ENCODE results near the gene CIRBP. TPM values are rescaled to one million over a fixed set of nuclear protein-coding genes. Genes with fewer than 3 reads are reported as not detected.

CIRBP gene
- total and polyA plus RNA-seq, 9 of the 15 experiments (the other 6 are each of a cell fraction or from before 2014, with no cell fraction given) = 20.5 to 327 (median 176) TPM

DNA sequence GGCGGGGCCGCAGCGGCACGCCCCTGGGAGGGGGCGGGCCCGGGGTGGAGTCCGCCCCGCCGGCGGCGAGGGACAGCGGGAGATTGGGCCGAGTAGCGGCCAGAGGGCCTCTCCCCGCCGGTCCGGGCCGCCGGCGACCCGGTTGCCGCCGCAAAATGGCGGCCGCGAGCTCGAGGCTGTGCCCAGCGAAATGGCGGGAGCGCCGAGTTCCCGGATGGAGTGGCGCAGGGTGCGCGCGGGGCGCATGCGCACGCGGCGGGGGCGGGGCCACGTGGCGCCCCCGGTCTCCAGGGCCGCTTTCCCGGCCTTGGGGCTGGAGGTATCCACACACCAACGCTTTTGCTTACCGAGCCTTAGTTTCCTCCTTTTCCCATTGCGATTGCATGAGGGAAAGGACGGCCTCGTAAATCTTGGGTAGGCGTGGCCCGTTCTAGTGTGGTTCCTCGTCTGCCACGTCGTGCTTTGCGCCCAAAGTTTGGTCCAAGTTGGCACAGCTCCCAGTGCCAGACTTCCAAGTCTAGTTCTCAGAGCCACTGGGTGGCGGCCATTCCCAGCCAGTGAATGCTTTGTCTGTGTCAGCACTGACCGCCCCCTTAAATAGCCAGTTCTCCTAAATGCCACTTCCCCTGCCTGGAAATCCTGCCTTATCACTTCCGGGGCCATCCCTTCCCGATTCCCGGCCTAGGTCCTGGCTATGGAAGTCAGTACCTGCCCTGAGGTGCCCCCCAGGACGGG lies 513 bp downstream of the CIRBP start (continued):
- no peak for TF ChIP-seq HDAC6 (IDR thresholded peaks at IDR 0.05; ENCODE audit: low read depth, low read length)
- TF ChIP-seq E2F3 (CRISPR knock-in tag; IDR thresholded peaks at IDR 0.05) = peak; percentile 92
- no peak for TF ChIP-seq MCM5 (IDR thresholded peaks at IDR 0.05; ENCODE audit: low read depth)
- TF ChIP-seq ZFP1 (CRISPR knock-in tag; IDR thresholded peaks at IDR 0.05) = no peak
- TF ChIP-seq, protein P1, sequence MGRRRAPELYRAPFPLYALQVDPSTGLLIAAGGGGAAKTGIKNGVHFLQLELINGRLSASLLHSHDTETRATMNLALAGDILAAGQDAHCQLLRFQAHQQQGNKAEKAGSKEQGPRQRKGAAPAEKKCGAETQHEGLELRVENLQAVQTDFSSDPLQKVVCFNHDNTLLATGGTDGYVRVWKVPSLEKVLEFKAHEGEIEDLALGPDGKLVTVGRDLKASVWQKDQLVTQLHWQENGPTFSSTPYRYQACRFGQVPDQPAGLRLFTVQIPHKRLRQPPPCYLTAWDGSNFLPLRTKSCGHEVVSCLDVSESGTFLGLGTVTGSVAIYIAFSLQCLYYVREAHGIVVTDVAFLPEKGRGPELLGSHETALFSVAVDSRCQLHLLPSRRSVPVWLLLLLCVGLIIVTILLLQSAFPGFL (CRISPR knock-in tag; IDR thresholded peaks at IDR 0.05) = 0 out of 2 replicates have a peak, but pooled peaks have one; percentile 13
- TF ChIP-seq EP300 (IDR thresholded peaks at IDR 0.05; ENCODE audit: low read length) = no peak
- no peak for TF ChIP-seq DACH1 (IDR thresholded peaks at IDR 0.05; ENCODE audit: partially characterized antibody)
- no peak for TF ChIP-seq ZNF785 (CRISPR knock-in tag; IDR thresholded peaks at IDR 0.05)
- no peak for TF ChIP-seq CEBPB (tag; IDR thresholded peaks at IDR 0.05)
- TF ChIP-seq ZNF175 (CRISPR knock-in tag; IDR thresholded peaks at IDR 0.05; ENCODE audit: low read depth) = no peak
- no peak for TF ChIP-seq ZNF3 (CRISPR knock-in tag; IDR thresholded peaks at IDR 0.05)
- TF ChIP-seq SNRNP70 (optimal IDR thresholded peaks at IDR 0.05; ENCODE audit: low read depth, low read length) = no peak
- TF ChIP-seq ZNF239 (CRISPR knock-in tag; IDR thresholded peaks at IDR 0.05) = no peak
- TF ChIP-seq, protein P2, sequence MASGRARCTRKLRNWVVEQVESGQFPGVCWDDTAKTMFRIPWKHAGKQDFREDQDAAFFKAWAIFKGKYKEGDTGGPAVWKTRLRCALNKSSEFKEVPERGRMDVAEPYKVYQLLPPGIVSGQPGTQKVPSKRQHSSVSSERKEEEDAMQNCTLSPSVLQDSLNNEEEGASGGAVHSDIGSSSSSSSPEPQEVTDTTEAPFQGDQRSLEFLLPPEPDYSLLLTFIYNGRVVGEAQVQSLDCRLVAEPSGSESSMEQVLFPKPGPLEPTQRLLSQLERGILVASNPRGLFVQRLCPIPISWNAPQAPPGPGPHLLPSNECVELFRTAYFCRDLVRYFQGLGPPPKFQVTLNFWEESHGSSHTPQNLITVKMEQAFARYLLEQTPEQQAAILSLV (tag; IDR thresholded peaks at IDR 0.05) = no peak
- no peak for TF ChIP-seq POU5F1 (IDR thresholded peaks at IDR 0.05; ENCODE audit: borderline replicate concordance, low read depth, low read length, partially characterized antibody)
- TF ChIP-seq MAFG (tag; conservative IDR thresholded peaks at IDR 0.05) = no peak
- TF ChIP-seq GTF2A2 (tag; IDR thresholded peaks at IDR 0.05) = no peak; the same call in 1 of the 2 replicates
- peak; percentile 93 for TF ChIP-seq MXI1 (IDR thresholded peaks at IDR 0.05; ENCODE audit: low read depth, low read length)
- TF ChIP-seq, protein P3, sequence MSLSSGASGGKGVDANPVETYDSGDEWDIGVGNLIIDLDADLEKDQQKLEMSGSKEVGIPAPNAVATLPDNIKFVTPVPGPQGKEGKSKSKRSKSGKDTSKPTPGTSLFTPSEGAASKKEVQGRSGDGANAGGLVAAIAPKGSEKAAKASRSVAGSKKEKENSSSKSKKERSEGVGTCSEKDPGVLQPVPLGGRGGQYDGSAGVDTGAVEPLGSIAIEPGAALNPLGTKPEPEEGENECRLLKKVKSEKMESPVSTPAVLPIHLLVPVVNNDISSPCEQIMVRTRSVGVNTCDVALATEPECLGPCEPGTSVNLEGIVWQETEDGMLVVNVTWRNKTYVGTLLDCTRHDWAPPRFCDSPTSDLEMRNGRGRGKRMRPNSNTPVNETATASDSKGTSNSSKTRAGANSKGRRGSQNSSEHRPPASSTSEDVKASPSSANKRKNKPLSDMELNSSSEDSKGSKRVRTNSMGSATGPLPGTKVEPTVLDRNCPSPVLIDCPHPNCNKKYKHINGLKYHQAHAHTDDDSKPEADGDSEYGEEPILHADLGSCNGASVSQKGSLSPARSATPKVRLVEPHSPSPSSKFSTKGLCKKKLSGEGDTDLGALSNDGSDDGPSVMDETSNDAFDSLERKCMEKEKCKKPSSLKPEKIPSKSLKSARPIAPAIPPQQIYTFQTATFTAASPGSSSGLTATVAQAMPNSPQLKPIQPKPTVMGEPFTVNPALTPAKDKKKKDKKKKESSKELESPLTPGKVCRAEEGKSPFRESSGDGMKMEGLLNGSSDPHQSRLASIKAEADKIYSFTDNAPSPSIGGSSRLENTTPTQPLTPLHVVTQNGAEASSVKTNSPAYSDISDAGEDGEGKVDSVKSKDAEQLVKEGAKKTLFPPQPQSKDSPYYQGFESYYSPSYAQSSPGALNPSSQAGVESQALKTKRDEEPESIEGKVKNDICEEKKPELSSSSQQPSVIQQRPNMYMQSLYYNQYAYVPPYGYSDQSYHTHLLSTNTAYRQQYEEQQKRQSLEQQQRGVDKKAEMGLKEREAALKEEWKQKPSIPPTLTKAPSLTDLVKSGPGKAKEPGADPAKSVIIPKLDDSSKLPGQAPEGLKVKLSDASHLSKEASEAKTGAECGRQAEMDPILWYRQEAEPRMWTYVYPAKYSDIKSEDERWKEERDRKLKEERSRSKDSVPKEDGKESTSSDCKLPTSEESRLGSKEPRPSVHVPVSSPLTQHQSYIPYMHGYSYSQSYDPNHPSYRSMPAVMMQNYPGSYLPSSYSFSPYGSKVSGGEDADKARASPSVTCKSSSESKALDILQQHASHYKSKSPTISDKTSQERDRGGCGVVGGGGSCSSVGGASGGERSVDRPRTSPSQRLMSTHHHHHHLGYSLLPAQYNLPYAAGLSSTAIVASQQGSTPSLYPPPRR (CRISPR knock-in tag; IDR thresholded peaks at IDR 0.05; ENCODE audit: borderline replicate concordance) = no peak
- no peak for TF ChIP-seq HNRNPUL1 (IDR thresholded peaks at IDR 0.05; ENCODE audit: low read length)
- no peak for TF ChIP-seq MTA1 (IDR thresholded peaks at IDR 0.05; ENCODE audit: borderline replicate concordance)
- TF ChIP-seq EP400 (IDR thresholded peaks at IDR 0.05) = peak; percentile 80; the same call in 1 of the 2 replicates
- TF ChIP-seq ZSCAN32 (CRISPR knock-in tag; IDR thresholded peaks at IDR 0.05) = no peak; the same call in 1 of the 2 replicates
- TF ChIP-seq RAD21 (CRISPR knock-in tag; conservative IDR thresholded peaks at IDR 0.05 in 1 of 2, IDR thresholded peaks at IDR 0.05 in 1 of 2) = no peak

Measured in K562 (cell line).